ENCODE data around the gene TENM3. TPM values are rescaled to one million over a fixed set of nuclear protein-coding genes. Genes with fewer than 3 reads are reported as not detected.

Gene TENM3
- total RNA-seq, 1 experiment from 2014 or later, result 34.1 TPM

- TF ChIP-seq CTCF (IDR thresholded peaks at IDR 0.05; ENCODE audit: unreplicated experiment), result no peak
- Mint-ChIP-seq H3K27ac (ENCODE audit: low read depth, unreplicated experiment) (no peak overlapping the region), H3K4me1 (ENCODE audit: insufficient read depth, unreplicated experiment) (peaks cover 6% of the 10 kb centered on the region), H3K36me3 (ENCODE audit: insufficient read depth, unreplicated experiment) (no peaks in the 10 kb centered on the region), H3K9me3 (ENCODE audit: unreplicated experiment) (no peaks in the 10 kb centered on the region), H3K4me3 (ENCODE audit: unreplicated experiment) (no peak overlapping the region), H3K27me3 (ENCODE audit: insufficient read depth, unreplicated experiment) (no peaks in the 10 kb centered on the region)
- DNase-seq (ENCODE audit: unreplicated experiment), result peak; percentile 32
- intact Hi-C loops (cut with micrococcal nuclease), result no loop called here
- POLR2A ChIA-PET, result interaction anchor here (0.5 to 1.3 kb wide), 2 partner anchors 23 to 168 kb away, joined by 3 to 4 read pairs; no protein-coding TSS in a partner anchor
- CTCF ChIA-PET, result no interaction called here
- no TSS peak for BruUV-seq (replicated peaks)
Observed at GRCh38 chr4:182582245-182582644, 339.0 kb downstream of the TENM3 start.

GRCh38 chr4:182583703-182584415 is 340.7 kb downstream of the TENM3 start:
- no peaks in the 10 kb centered on the region for H3K36me3 Mint-ChIP-seq (ENCODE audit: insufficient read depth, unreplicated experiment)
- intact Hi-C loops (cut with micrococcal nuclease), result no loop called here
- CTCF ChIA-PET, result no interaction called here

GRCh38 chr4:182585321-182585720 is 342.1 kb downstream of the TENM3 start:
- peaks cover 5% of the 10 kb centered on the region for H3K4me1 Mint-ChIP-seq (ENCODE audit: insufficient read depth, unreplicated experiment)
- DNase-seq (ENCODE audit: unreplicated experiment), result no peak
- CTCF ChIA-PET, result interaction anchor here (0.5 to 0.8 kb wide), 3 partner anchors 10 to 856 kb away, joined by 3 to 5 read pairs (median 3); no protein-coding TSS in a partner anchor
- POLR2A ChIA-PET, result interaction anchor here (1.0 kb wide), 1 partner anchor 8 kb away, joined by 5 read pairs; no protein-coding TSS in a partner anchor
- no peak overlapping the region for H3K27ac Mint-ChIP-seq (ENCODE audit: low read depth, unreplicated experiment)
- H3K9me3 Mint-ChIP-seq (ENCODE audit: unreplicated experiment), result no peaks in the 10 kb centered on the region
- H3K27me3 Mint-ChIP-seq (ENCODE audit: insufficient read depth, unreplicated experiment), result no peaks in the 10 kb centered on the region
- no TSS peak for BruUV-seq (replicated peaks)
- H3K36me3 Mint-ChIP-seq (ENCODE audit: insufficient read depth, unreplicated experiment), result no peaks in the 10 kb centered on the region
- no peak overlapping the region for H3K4me3 Mint-ChIP-seq (ENCODE audit: unreplicated experiment)
- intact Hi-C loops (cut with micrococcal nuclease), result no loop called here
- no peak for TF ChIP-seq CTCF (IDR thresholded peaks at IDR 0.05; ENCODE audit: unreplicated experiment)

More at GRCh38 chr4:182583703-182584415, 340.7 kb downstream of the TENM3 start:
- BruUV-seq (replicated peaks), result no TSS peak
- H3K27ac Mint-ChIP-seq (ENCODE audit: low read depth, unreplicated experiment), result no peak overlapping the region
- no peaks in the 10 kb centered on the region for H3K9me3 Mint-ChIP-seq (ENCODE audit: unreplicated experiment)
- POLR2A ChIA-PET, result no interaction called here
- no peak for TF ChIP-seq CTCF (IDR thresholded peaks at IDR 0.05; ENCODE audit: unreplicated experiment)
- H3K4me1 Mint-ChIP-seq (ENCODE audit: insufficient read depth, unreplicated experiment), result peaks cover 5% of the 10 kb centered on the region
- no peak overlapping the region for H3K4me3 Mint-ChIP-seq (ENCODE audit: unreplicated experiment)
- no peak for DNase-seq (ENCODE audit: unreplicated experiment)
- no peaks in the 10 kb centered on the region for H3K27me3 Mint-ChIP-seq (ENCODE audit: insufficient read depth, unreplicated experiment)

GRCh38 chr4:182589100-182589499 is 345.9 kb downstream of the TENM3 start:
- TF ChIP-seq CTCF (IDR thresholded peaks at IDR 0.05; ENCODE audit: unreplicated experiment), result no peak
- POLR2A ChIA-PET, result no interaction called here

More at GRCh38 chr4:182589100-182589499, 345.9 kb downstream of the TENM3 start:
- H3K4me1 Mint-ChIP-seq (ENCODE audit: insufficient read depth, unreplicated experiment), result peaks cover 6% of the 10 kb centered on the region
- H3K4me3 Mint-ChIP-seq (ENCODE audit: unreplicated experiment), result no peak overlapping the region
- CTCF ChIA-PET, result no interaction called here
- H3K27me3 Mint-ChIP-seq (ENCODE audit: insufficient read depth, unreplicated experiment), result no peaks in the 10 kb centered on the region
- intact Hi-C loops (cut with micrococcal nuclease), result no loop called here
- no peaks in the 10 kb centered on the region for H3K36me3 Mint-ChIP-seq (ENCODE audit: insufficient read depth, unreplicated experiment)
- no peaks in the 10 kb centered on the region for H3K9me3 Mint-ChIP-seq (ENCODE audit: unreplicated experiment)
- no TSS peak for BruUV-seq (replicated peaks)
- DNase-seq (ENCODE audit: unreplicated experiment), result no peak
- H3K27ac Mint-ChIP-seq (ENCODE audit: low read depth, unreplicated experiment), result no peak overlapping the region
